Esophagus muscularis mucosa (tissue), 4 donors: Measurements from ENCODE around the gene TRIP10.

Experiments
- EP300 ChIP-seq: sonication (generic); formaldehyde crosslinking; IDR thresholded peaks from one replicate; pipeline ENCODE4 v1.6.1; 2017; ENCODE audit warnings: antibody characterized with exemption
- POLR2A ChIP-seq: fragments of 450-650 bp; IDR thresholded peaks from one replicate; pipeline ENCODE4 v1.6.1; 2017; ENCODE audit warnings: antibody characterized with exemption, moderate library complexity, mild to moderate bottlenecking, low read depth
- TF ChIP-seq, protein P1 (sequence below), 3 experiments: fragments of 200-600 bp in 2 of 3; fragments of 450-650 bp in 1 of 3; sonication (generic) in 2 of 3; IDR thresholded peaks; one replicate each; pipeline ENCODE4 v1.5.1; 2017 to 2019; ENCODE audit warnings: antibody characterized with exemption in 3 of 3, mild to moderate bottlenecking in 2 of 3, moderate library complexity in 1 of 3

DNA sequence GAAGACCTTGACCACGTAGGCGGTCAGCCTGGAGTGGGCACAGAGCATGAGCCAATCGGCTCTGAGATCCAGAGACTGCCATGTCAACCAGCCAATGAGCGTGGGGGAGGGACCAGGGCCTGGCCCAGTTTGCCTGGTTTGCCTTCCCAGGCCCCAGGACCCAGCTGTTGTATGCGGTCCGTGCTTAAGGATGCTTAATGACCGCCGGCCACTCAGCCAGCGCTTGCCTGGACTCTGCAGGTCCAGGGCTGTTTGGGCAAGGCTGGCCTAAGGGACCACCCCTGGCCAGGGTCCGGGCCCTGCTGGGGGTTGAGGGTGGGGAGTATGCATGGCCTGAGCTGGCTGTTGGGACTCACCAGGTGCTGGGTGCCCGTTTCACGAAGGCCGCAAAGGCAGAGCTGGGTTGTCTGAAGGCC is 46.4 kb upstream of the TRIP10 start:
- TF ChIP-seq POLR2A (no peak), EP300 (no peak)
- TF ChIP-seq, protein P1, sequence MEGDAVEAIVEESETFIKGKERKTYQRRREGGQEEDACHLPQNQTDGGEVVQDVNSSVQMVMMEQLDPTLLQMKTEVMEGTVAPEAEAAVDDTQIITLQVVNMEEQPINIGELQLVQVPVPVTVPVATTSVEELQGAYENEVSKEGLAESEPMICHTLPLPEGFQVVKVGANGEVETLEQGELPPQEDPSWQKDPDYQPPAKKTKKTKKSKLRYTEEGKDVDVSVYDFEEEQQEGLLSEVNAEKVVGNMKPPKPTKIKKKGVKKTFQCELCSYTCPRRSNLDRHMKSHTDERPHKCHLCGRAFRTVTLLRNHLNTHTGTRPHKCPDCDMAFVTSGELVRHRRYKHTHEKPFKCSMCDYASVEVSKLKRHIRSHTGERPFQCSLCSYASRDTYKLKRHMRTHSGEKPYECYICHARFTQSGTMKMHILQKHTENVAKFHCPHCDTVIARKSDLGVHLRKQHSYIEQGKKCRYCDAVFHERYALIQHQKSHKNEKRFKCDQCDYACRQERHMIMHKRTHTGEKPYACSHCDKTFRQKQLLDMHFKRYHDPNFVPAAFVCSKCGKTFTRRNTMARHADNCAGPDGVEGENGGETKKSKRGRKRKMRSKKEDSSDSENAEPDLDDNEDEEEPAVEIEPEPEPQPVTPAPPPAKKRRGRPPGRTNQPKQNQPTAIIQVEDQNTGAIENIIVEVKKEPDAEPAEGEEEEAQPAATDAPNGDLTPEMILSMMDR (IDR thresholded peaks at IDR 0.05), result no peak
